Airway epithelial cell (primary cell): Measurements from ENCODE around the gene SERPINE1. TPM values are rescaled to one million over a fixed set of nuclear protein-coding genes. Genes with fewer than 3 reads are reported as not detected.

ENCODE experiments used
- total RNA-seq: library from RNA; depleted of rRNA; stranded (reverse); fragments of >200 nt; gene quantifications from 2 replicates; pipeline ENCODE4 v1.2.3, GENCODE V29; 2015

The SERPINE1 gene
- 166 and 251 TPM in 2 replicates for total RNA-seq

DNA sequence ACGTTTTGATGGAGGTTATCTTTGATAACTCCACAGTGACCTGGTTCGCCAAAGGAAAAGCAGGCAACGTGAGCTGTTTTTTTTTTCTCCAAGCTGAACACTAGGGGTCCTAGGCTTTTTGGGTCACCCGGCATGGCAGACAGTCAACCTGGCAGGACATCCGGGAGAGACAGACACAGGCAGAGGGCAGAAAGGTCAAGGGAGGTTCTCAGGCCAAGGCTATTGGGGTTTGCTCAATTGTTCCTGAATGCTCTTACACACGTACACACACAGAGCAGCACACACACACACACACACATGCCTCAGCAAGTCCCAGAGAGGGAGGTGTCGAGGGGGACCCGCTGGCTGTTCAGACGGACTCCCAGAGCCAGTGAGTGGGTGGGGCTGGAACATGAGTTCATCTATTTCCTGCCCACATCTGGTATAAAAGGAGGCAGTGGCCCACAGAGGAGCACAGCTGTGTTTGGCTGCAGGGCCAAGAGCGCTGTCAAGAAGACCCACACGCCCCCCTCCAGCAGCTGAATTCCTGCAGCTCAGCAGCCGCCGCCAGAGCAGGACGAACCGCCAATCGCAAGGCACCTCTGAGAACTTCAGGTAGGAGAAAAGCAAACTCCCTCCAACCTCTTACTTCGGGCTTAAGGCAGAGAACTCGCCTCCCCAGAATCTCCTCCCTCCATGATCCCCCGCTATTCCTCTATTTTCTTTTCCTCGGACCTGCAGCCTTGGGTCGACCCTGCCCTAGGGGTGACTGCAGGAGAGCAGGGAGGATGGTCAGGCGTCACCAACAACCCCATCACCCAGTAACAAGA is at the start of gene SERPINE1:
Gene SERPINE1 (plus strand): TSS at position 454 of the 809 bp plus-strand sequence. CDS start 1,290 bp downstream, outside the sequence.

DNA sequence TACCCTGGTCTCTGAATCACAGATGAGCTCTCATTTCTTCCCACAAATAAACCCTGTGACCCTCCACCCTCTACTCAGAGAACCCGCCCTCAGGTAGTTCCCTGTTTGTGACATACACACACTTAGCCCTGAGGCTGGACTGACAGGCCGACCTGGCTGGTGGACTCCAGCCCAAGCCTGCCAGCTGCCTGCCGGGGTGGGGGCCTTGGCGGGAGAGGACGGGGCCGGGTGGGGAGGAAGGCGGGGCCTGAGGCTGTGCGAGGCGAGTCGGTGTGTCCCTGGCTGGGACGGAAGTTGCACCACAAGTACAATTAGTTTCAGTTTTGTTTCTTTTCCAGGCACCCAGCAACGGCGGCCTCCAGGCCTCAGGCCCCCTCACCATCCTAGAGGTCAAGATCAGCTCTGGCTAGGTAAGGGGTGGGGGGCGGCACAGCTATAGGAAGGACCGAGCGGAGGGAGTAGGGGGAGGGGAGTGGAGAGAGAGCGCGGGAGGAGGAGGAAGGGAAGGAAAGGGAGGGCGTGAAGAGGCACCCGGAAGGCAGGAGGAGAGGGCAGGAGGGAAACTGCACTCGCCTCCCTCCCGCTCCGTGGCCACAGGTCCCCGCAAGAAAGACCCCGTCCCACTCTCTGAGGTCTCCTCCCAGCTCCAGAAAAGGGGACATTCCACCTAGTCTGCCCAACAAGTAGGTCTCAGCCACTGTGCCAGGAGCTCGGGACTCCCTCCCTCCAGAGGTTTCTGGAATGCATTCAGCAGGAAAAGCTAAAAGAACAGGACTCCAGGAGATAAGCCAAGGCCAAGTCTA is 41.5 kb upstream of the SERPINE1 start, which contains the start of gene TRIM56:
Gene TRIM56 (plus strand): TSS at position 320 of the 803 bp plus-strand sequence. CDS start 1,832 bp downstream, outside the sequence.

DNA sequence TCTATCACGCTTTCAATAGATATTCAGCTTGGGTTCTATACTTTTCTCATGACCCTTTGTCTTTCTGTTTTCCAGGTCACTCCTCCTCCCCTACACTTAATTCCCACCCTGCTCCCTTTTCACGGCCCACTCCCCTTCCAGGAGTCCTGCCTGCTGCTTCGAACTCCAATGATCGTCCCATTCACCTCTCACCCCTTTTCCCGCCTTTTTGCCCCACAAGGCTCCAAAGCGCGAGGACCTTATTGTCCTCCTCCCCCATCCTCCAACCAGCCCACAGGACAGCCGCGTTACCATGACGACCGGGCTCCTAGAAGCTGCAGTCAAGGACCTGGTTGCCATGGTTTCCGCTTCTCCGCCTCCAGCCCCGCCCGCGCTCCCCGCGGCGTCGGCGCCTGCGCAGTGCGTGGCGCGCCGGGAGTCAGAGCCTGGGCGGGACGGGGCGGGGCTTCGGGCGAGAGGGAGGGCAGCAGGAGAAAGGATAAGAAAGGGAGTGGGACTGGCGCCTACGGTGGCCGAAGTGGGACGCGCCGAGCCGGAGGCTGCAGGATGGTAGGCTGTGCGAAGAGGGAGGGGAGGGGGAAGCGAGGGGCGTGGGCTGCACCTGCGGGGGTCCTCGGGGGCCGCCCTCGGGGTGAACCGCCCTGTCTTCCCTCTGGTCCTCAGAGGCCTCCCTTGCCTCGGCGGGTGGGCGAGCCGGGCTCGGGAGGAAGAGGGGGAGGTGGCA is 27.2 kb downstream of the SERPINE1 start, which contains the start of gene AP1S1:
Gene AP1S1 (plus strand): TSS at position 508 of the 724 bp plus-strand sequence. CDS start 39 bp downstream, at position 547.

DNA sequence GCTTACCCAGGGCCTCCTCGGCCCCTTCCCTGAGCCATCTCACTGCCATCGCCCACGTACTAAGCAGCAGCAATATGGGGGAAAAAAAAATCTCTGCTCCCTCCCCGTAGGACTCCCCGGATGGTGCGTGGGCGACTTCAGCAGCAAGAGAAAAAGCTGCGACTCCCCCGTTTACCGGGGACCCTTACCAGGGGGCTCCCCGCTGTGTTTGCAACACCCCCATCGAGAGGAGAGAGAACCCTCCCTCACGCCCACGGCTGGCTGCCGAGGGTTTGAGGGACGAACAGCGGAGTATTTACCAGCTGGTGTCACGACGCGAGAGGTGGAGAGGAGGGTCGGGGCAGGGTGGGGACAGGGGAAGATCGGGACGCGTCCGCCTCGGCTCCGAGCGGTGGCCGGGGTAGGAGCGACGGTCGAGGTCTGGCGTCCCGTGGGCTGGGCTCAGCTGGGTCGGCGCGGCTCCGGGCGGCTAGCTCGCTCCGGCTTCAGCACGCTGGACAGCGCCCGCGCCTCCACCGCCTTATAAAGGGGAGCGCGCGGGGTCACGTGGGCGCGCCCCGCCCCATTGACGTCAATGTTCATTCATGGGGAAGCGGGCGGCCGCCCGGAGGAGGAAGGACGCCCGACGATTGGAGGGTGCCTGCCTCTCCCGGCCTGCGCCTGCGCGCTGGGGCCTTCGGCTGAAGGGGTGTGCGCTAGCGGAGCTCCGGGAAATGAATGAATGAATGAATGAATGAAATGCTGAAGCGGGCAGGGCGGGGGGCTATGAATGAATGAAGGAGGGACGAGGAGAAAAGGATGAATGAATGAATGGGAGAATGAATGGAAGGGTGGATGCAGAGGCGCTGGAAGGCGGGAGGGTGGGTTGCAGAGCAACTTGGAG is 38.4 kb downstream of the SERPINE1 start, which contains the start of gene VGF:
Gene VGF (minus strand): TSS at position 495 of the 883 bp plus-strand sequence. CDS start 726 bp downstream, outside the sequence.

DNA sequence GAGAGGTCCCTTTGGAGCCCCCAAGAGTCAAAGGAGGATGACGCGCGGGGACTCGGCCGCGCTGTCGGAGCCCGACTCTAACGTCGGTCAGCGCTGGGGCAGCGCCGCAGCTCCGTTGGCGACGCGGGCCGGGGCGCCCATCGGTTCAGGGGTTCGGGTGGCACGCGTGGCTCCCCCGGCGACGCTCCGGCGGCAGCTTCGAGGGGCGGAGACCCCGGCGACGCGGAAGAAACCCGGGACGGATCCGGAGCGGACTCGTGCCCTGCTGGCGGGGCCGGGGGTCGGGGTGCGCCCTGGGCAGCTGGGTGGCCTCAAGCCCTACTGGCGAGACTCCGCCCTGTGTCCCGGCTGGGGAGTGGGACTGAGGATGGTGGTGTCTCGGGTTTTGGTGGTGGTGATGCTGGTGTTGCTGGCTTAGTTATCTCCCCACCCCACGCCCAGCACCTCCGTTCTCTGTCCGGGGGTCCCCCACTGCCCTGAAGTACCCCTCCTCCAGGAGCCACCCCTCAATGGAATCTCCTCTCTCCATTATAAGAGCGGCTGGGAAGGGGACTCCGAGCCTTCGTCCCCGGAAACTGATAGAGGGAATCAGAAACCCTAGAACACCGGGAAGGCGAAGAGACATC is 53.3 kb downstream of the SERPINE1 start, which contains the start of gene NAT16:
Gene NAT16 (minus strand): TSS at position 164 of the 626 bp plus-strand sequence. CDS start 5,486 bp downstream, outside the sequence.

Other genes with a start within 250 kb of the SERPINE1 start
- 3.0 and 3.5 TPM in 2 replicates for gene UFSP1, start 237.4 kb upstream of the SERPINE1 start, total RNA-seq
- gene ACHE, start 231.2 kb upstream of the SERPINE1 start, total RNA-seq, result not detected in 2 replicates
- not detected in 2 replicates for gene MUC3A, start 177.6 kb upstream of the SERPINE1 start, total RNA-seq
- under 0.01 TPM in 1 of 2 replicates, not detected in the other for gene MUC12, start 157.5 kb upstream of the SERPINE1 start, total RNA-seq
- not detected in 2 replicates for gene MUC17, start 107.0 kb upstream of the SERPINE1 start, total RNA-seq
- gene TRIM56, start 41.6 kb upstream of the SERPINE1 start, total RNA-seq, result 7.2 and 7.9 TPM in 2 replicates
- 187 and 227 TPM in 2 replicates for gene AP1S1, start 27.4 kb downstream of the SERPINE1 start, total RNA-seq
- gene VGF, start 38.5 kb downstream of the SERPINE1 start, total RNA-seq, result 0.09 and 0.14 TPM in 2 replicates
- gene NAT16, start 53.2 kb downstream of the SERPINE1 start, total RNA-seq, result not detected in 2 replicates
- not detected in 2 replicates for gene MOGAT3, start 73.9 kb downstream of the SERPINE1 start, total RNA-seq
- gene PLOD3, start 90.5 kb downstream of the SERPINE1 start, total RNA-seq, result 33.3 and 47.8 TPM in 2 replicates
- 113 and 142 TPM in 2 replicates for gene ZNHIT1, start 91.1 kb downstream of the SERPINE1 start, total RNA-seq
- 2.0 and 3.1 TPM in 2 replicates for gene CLDN15, start 110.7 kb downstream of the SERPINE1 start, total RNA-seq
- gene FIS1, start 118.0 kb downstream of the SERPINE1 start, total RNA-seq, result 212 and 237 TPM in 2 replicates
- gene IFT22, start 194.7 kb downstream of the SERPINE1 start, total RNA-seq, result 15.4 and 16.5 TPM in 2 replicates
- gene COL26A1, start 235.8 kb downstream of the SERPINE1 start, total RNA-seq, result not detected in 2 replicates